D721Med (cell line): Measurements from ENCODE around the gene PRKD2.
A peak's percentile ranks its signal among the peaks of the same experiment; 100 is the strongest.

Source experiments
- DNase-seq: peaks from one replicate; pipeline ENCODE4 v3.0.0; 2011; ENCODE audit warnings: low spot score; ENCODE audit not compliant: insufficient read length
- FAIRE-seq: peaks from 2 replicates; lab custom pipeline; 2011; peaks lifted over from hg19 to GRCh38; lab: Jason Lieb, UNC
- TF ChIP-seq, protein P1 (sequence below): IDR thresholded peaks from 2 replicates; pipeline ENCODE4 v1.5.1; 2012; ENCODE audit warnings: mild to moderate bottlenecking, control low read depth; ENCODE audit not compliant: insufficient read depth; ENCODE audit errors: missing control alignments

PRKD2 gene

GRCh38 chr19:46746281-46747057, 29.6 kb upstream of the PRKD2 start, which contains the start of gene STRN4:
TSS of gene STRN4 (minus strand) at chr19:46746450. CDS start at chr19:46746430, 20 bp downstream.
- DNase-seq = peak; percentile 91
- no peak for FAIRE-seq

DNA sequence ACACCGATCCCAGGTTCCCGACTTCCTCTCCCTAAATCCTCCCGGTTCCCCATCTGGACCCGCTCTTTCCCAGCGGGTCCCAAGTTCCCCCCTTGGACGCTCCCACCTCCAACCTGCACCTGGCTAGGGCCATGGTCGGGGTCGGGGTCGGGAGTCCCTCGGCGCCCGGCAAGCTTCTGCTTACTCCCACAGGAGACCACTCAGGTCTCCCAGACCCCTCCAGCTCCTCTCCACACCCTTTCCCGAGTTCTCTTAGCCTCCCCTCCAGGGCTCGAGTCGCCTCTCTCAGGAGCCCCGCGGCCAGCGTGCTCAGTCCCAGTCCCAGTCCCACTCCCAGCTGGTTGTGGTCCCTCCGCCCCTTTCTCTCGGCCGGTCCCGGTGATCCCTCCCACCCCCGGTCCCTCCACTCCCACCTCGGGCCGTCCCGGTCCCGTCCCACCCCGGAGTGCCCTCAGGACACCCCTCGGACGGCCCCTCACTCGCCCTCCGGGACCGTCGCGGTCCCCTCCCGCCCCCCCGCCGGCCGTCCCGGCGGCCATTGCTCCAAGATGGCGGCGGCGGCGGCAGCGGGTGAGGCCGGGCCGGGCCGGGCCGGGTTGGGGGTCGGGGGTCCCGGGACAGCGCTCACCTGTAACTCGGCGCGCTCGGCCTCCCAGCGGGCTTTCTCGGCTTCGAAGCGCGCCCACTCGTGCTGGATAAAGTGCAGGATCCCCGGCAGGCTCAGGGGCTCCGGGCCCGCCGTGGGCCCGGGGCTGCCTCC, 28.8 kb upstream of the PRKD2 start, which contains the start of gene FKRP:
TSS of gene FKRP (plus strand) at position 537 of the 760 bp plus-strand sequence. CDS start 9,394 bp downstream, outside the sequence.
- TF ChIP-seq, protein P1, sequence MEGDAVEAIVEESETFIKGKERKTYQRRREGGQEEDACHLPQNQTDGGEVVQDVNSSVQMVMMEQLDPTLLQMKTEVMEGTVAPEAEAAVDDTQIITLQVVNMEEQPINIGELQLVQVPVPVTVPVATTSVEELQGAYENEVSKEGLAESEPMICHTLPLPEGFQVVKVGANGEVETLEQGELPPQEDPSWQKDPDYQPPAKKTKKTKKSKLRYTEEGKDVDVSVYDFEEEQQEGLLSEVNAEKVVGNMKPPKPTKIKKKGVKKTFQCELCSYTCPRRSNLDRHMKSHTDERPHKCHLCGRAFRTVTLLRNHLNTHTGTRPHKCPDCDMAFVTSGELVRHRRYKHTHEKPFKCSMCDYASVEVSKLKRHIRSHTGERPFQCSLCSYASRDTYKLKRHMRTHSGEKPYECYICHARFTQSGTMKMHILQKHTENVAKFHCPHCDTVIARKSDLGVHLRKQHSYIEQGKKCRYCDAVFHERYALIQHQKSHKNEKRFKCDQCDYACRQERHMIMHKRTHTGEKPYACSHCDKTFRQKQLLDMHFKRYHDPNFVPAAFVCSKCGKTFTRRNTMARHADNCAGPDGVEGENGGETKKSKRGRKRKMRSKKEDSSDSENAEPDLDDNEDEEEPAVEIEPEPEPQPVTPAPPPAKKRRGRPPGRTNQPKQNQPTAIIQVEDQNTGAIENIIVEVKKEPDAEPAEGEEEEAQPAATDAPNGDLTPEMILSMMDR = no peak
- FAIRE-seq = no peak
- DNase-seq = no peak

More at GRCh38 chr19:46746281-46747057, 29.6 kb upstream of the PRKD2 start, which contains the start of gene STRN4:
- TF ChIP-seq, protein P1 = no peak

DNA sequence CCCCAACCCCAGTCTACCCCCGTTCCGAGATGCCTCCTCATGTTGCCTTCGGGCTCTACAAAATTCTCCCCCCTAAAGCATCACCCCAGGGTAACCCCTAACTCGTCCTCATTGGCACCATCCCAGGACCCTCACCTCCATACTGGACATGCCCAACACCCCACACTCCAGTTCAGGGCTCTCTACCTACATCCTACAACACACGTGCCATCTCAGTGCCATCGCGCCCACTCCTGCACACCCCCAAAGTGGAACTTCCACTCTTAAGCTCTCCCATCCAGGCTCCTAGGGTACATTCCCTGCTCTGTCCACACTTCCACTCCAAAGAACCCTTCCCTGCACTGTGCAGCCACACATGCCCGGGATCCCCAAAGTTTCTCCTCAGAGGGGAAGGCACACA, 28.1 kb upstream of the PRKD2 start:
- FAIRE-seq = no peak
- no peak for DNase-seq
- TF ChIP-seq, protein P1 = no peak

DNA sequence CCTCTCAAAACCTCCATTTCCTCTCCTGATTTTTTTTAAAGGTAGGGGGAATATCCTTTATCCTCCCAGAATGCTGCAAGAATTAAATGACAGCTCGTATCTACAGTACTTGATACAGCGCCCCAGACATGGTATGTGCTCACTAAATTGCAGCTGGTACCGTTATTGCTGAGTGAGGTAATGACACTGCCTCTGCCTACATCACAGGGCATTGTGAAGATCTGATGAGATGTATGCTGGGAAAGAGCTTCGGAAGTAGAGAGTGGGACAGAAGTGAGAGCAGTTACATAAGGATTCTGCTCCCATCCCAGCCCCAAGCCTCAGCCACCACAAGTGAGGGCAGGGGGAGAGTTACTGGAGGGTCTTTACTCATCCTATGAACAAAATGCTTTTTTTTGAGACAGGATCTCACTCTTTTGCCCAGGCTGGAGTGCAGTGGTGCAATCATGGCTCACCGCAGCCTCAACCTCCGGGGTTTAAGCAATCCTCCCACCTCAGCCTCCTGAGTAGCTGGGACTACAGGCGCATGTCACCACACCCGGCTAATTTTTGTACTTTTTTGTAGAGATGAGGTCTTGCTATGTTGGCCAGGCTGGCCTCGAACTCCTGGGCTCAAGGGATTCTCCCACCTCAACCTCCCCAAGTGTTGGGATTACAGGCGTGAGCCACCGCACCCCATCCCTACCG, 27.2 kb upstream of the PRKD2 start:
- TF ChIP-seq, protein P1 = no peak
- FAIRE-seq (no peak), DNase-seq (no peak)

DNA sequence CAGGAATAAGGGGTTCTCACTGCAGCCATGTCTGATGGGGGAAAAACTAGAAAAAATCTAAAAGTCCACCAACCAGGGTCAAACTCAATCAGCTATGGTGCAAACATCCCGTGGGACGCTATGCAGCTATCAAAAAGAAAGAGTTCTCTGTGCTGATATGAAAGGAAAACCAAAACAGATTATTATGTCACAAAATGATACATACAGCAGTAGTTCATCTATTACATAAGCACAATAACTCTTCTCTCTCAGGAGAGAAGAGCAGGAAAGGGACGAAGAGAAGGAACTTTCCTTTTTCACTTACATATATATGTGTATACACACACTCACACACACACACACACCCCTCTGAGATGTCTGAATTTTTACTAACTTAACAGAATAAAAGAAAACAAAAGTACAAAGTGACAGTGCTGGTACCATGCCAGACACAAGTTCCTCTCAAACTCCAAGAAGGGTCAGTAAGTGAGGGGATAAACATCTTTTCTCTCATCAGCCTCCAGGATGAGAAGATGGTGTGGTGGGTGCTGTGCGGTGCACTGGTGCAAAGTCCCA, 26.1 kb upstream of the PRKD2 start:
- DNase-seq (no peak), FAIRE-seq (no peak)
- TF ChIP-seq, protein P1 = no peak

DNA sequence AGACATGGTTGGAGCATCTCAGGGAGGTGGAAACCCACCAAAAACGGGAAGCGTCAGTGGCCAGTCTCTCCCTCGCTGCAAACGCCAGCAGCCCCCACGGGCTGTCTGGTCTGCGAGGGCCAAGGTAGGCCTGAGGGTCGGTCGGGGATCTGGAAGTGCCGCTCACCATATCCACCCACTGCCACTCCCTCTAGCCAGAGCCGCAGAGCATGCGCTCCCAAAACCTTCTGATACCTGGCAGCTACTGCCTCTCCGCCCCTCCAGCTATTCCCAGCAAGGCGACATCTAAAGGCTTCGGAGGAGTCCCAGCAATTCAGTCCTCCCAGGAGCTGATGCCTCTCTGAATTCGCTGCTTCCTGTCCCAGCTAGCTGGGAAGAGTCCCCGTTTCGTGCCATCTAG, 24.5 kb upstream of the PRKD2 start:
- FAIRE-seq = no peak
- TF ChIP-seq, protein P1 = no peak
- DNase-seq = no peak
